ENCODE data around the gene ARPC4. TPM values are rescaled to one million over a fixed set of nuclear protein-coding genes. Genes with fewer than 3 reads are reported as not detected.

ARPC4 gene
- total and polyA plus RNA-seq, 2 donors (not counting 3 experiments of a cell fraction or from before 2014, with no cell fraction given): 181 to 197 TPM

- Histone ChIP-seq H3K4me2 (ENCODE audit: insufficient read depth, low read length) (no peak overlapping the region), H3K36me3 (ENCODE audit: control insufficient read depth in 2 of 2, extremely low read depth in 1 of 2, insufficient read depth in 2 of 2, low read length in 2 of 2) (peaks cover 0 to 24% of the 10 kb centered on the region in 2 experiments), H3K4me3 (replicated peaks in 1 of 3; ENCODE audit: insufficient read depth in 1 of 3, low read depth in 1 of 3, low read length in 3 of 3) (no peak overlapping the region), H3K4me1 (ENCODE audit: control insufficient read depth, extremely low read depth, insufficient read depth, low read length) (no peaks in the 10 kb centered on the region), H3K9ac (replicated peaks; ENCODE audit: extremely low read depth, insufficient read depth, low read length) (no peak overlapping the region), H2AFZ (ENCODE audit: low read depth, low read length) (no peak overlapping the region), H3K9me3 (replicated peaks; ENCODE audit: control insufficient read depth, insufficient read depth, low read length) (no peaks in the 10 kb centered on the region), H3K9me1 (replicated peaks; ENCODE audit: control insufficient read depth, extremely low read depth, insufficient read depth, low read length) (no peaks in the 10 kb centered on the region), H3K79me2 (ENCODE audit: control insufficient read depth, insufficient read depth, low read length) (no peaks in the 10 kb centered on the region), H4K20me1 (replicated peaks; ENCODE audit: control insufficient read depth, extremely low read depth, insufficient read depth, low read length) (no peaks in the 10 kb centered on the region), H3K27ac (ENCODE audit: insufficient read depth, low read depth, low read length) (no peak overlapping the region), H3K27me3 (ENCODE audit: control insufficient read depth in 2 of 2, insufficient read depth in 2 of 2, low read length in 2 of 2) (no peaks in the 10 kb centered on the region)
- TF ChIP-seq EZH2 (IDR thresholded peaks at IDR 0.05; ENCODE audit: borderline replicate concordance, low read depth, low read length, severe bottlenecking): no peak
- no peak for TF ChIP-seq GATA2 (IDR thresholded peaks at IDR 0.05; ENCODE audit: insufficient read depth, insufficient read length, low read depth, low read length)
- peak; percentile 5 for TF ChIP-seq POLR2AphosphoS5 (IDR thresholded peaks at IDR 0.05; ENCODE audit: insufficient read depth, low read depth, low read length)
- TF ChIP-seq POLR2A (IDR thresholded peaks at IDR 0.05; ENCODE audit: low read depth, low read length): no peak
- dilution Hi-C loops (cut with MboI; ENCODE audit: extremely low pct_ligation_motif_present, low sequenced_read_pairs): no loop called here
- intact Hi-C loops (cut with micrococcal nuclease): no loop called here
- ChIA-PET POLR2A (interaction anchor here (0.6 kb wide), 1 partner anchor 47 kb away, joined by 4 read pairs; no protein-coding TSS in a partner anchor), CTCF (no interaction called here)
- no TSS peak for BruUV-seq (replicated peaks)
- DNase-seq (ENCODE audit: low read depth, low spot score): no peak
- no peak for FAIRE-seq
Observed at GRCh38 chr3:9760779-9761505, 31.9 kb upstream of the ARPC4 start.

GRCh38 chr3:9761919-9762318 lies 31.0 kb upstream of the ARPC4 start:
- TF ChIP-seq POLR2AphosphoS5 (IDR thresholded peaks at IDR 0.05; ENCODE audit: insufficient read depth, low read depth, low read length) (no peak), EZH2 (IDR thresholded peaks at IDR 0.05; ENCODE audit: borderline replicate concordance, low read depth, low read length, severe bottlenecking) (no peak), MYC (IDR thresholded peaks at IDR 0.05; ENCODE audit: low read depth, low read length) (no peak), MAX (IDR thresholded peaks at IDR 0.05; ENCODE audit: insufficient read depth, insufficient read length) (no peak), JUN (IDR thresholded peaks at IDR 0.05; ENCODE audit: borderline replicate concordance, insufficient read depth, insufficient read length, low read depth) (no peak), FOS (IDR thresholded peaks at IDR 0.05; ENCODE audit: borderline replicate concordance, insufficient read depth, low read length) (no peak)
- ChIA-PET POLR2A (no interaction called here), CTCF (no interaction called here)
- no TSS peak for BruUV-seq (replicated peaks)
- H3K4me3 ChIP-seq (replicated peaks in 1 of 3; ENCODE audit: insufficient read depth in 1 of 3, low read depth in 1 of 3, low read length in 3 of 3): no peak overlapping the region
- no peak for FAIRE-seq
- no peaks in the 10 kb centered on the region for H3K79me2 ChIP-seq (ENCODE audit: control insufficient read depth, insufficient read depth, low read length)
- H3K4me2 ChIP-seq (ENCODE audit: insufficient read depth, low read length): no peak overlapping the region
- no peaks in the 10 kb centered on the region for H4K20me1 ChIP-seq (replicated peaks; ENCODE audit: control insufficient read depth, extremely low read depth, insufficient read depth, low read length)
- H3K9ac ChIP-seq (replicated peaks; ENCODE audit: extremely low read depth, insufficient read depth, low read length): no peak overlapping the region
- no peak overlapping the region for H3K27ac ChIP-seq (ENCODE audit: insufficient read depth, low read depth, low read length)
- intact Hi-C loops (cut with micrococcal nuclease) (no loop called here), dilution Hi-C loops (cut with MboI; ENCODE audit: extremely low pct_ligation_motif_present, low sequenced_read_pairs) (no loop called here)
- no peak for DNase-seq (ENCODE audit: low read depth, low spot score)
- no peaks in the 10 kb centered on the region for H3K4me1 ChIP-seq (ENCODE audit: control insufficient read depth, extremely low read depth, insufficient read depth, low read length)
- H3K36me3 ChIP-seq (ENCODE audit: control insufficient read depth in 2 of 2, extremely low read depth in 1 of 2, insufficient read depth in 2 of 2, low read length in 2 of 2): peaks cover 0 to 17% of the 10 kb centered on the region in 2 experiments
- H3K9me3 ChIP-seq (replicated peaks; ENCODE audit: control insufficient read depth, insufficient read depth, low read length): no peaks in the 10 kb centered on the region
- no peaks in the 10 kb centered on the region for H3K9me1 ChIP-seq (replicated peaks; ENCODE audit: control insufficient read depth, extremely low read depth, insufficient read depth, low read length)
- no peaks in the 10 kb centered on the region for H3K27me3 ChIP-seq (ENCODE audit: control insufficient read depth in 2 of 2, insufficient read depth in 2 of 2, low read length in 2 of 2)
- H2AFZ ChIP-seq (ENCODE audit: low read depth, low read length): no peak overlapping the region
